ENCODE results near the gene SERPINE2. TPM values are rescaled to one million over a fixed set of nuclear protein-coding genes. Genes with fewer than 3 reads are reported as not detected.

SERPINE2 gene
- total RNA-seq, 1 experiment from 2014 or later: 3.8 TPM

GRCh38 chr2:223976635-223977226 lies 62.4 kb downstream of the SERPINE2 start:
- Histone ChIP-seq H3K27me3 (replicated peaks; ENCODE audit: control insufficient read depth, insufficient read depth, low read length) (no peaks in the 10 kb centered on the region), H3K4me1 (no peaks in the 10 kb centered on the region), H3K4me3 (ENCODE audit: low read depth, low read length) (no peak overlapping the region), H3K9me3 (no peaks in the 10 kb centered on the region), H3K36me3 (ENCODE audit: control insufficient read depth, insufficient read depth, low read length) (no peaks in the 10 kb centered on the region)
- ChIA-PET POLR2A (no interaction called here), CTCF (no interaction called here)
- Mint-ChIP-seq H3K9me3 (ENCODE audit: unreplicated experiment) (no peaks in the 10 kb centered on the region), H3K4me3 (ENCODE audit: unreplicated experiment) (no peak overlapping the region), H3K36me3 (ENCODE audit: insufficient read depth, unreplicated experiment) (no peaks in the 10 kb centered on the region), H3K4me1 (ENCODE audit: low read depth, unreplicated experiment) (no peaks in the 10 kb centered on the region), H3K27me3 (ENCODE audit: insufficient read depth, unreplicated experiment) (no peaks in the 10 kb centered on the region), H3K27ac (ENCODE audit: unreplicated experiment) (no peak overlapping the region)
- no TSS peak for BruUV-seq (replicated peaks)
- DNase-seq: no peak
- intact Hi-C loops (cut with micrococcal nuclease; ENCODE audit: unreplicated experiment): no loop called here
- TF ChIP-seq CTCF (IDR thresholded peaks at IDR 0.05; ENCODE audit: insufficient read depth in 1 of 2, low read depth in 1 of 2, low read length in 1 of 2, severe bottlenecking in 1 of 2, unreplicated experiment in 1 of 2): no peak

GRCh38 chr2:223973606-223974005 lies 65.5 kb downstream of the SERPINE2 start:
- ChIA-PET POLR2A (no interaction called here), CTCF (no interaction called here)
- no peak overlapping the region for H3K27ac Mint-ChIP-seq (ENCODE audit: unreplicated experiment)
- no peak for DNase-seq
- H3K36me3 ChIP-seq (ENCODE audit: control insufficient read depth, insufficient read depth, low read length): no peaks in the 10 kb centered on the region
- intact Hi-C loops (cut with micrococcal nuclease; ENCODE audit: unreplicated experiment): no loop called here
- no TSS peak for BruUV-seq (replicated peaks)
- H3K4me1 Mint-ChIP-seq (ENCODE audit: low read depth, unreplicated experiment): no peaks in the 10 kb centered on the region
- H3K9me3 Mint-ChIP-seq (ENCODE audit: unreplicated experiment): no peaks in the 10 kb centered on the region
- H3K4me3 Mint-ChIP-seq (ENCODE audit: unreplicated experiment): no peak overlapping the region
- no peak for TF ChIP-seq CTCF (IDR thresholded peaks at IDR 0.05; ENCODE audit: insufficient read depth in 1 of 2, low read depth in 1 of 2, low read length in 1 of 2, severe bottlenecking in 1 of 2, unreplicated experiment in 1 of 2)
- H3K4me1 ChIP-seq: no peaks in the 10 kb centered on the region
- no peaks in the 10 kb centered on the region for H3K27me3 ChIP-seq (replicated peaks; ENCODE audit: control insufficient read depth, insufficient read depth, low read length)
- no peaks in the 10 kb centered on the region for H3K9me3 ChIP-seq
- H3K36me3 Mint-ChIP-seq (ENCODE audit: insufficient read depth, unreplicated experiment): peaks cover 3% of the 10 kb centered on the region
- H3K27me3 Mint-ChIP-seq (ENCODE audit: insufficient read depth, unreplicated experiment): no peaks in the 10 kb centered on the region
- H3K4me3 ChIP-seq (ENCODE audit: low read depth, low read length): no peak overlapping the region

DNA sequence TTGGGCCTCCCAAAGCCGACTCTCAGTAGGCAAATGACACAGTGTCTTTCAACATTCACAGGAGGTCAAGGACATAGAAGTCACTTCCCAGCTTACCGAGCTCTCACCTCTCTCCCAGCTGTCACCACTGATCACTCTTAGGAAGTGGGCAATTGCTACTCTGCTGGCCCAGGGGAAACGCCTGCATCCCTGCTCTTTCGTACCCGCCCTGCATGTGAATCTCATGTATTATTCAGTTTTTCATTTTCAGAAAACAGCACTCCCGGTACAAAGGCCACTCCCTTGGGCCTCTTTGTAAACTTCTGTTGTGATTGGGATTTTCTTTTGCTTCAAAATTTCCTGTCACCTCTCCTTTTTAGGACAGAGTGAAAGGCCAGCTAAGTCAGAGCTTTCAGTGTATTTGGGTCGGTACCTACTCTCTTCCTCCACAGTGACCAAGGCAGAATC lies 66.4 kb downstream of the SERPINE2 start:
- POLR2A ChIA-PET: no interaction called here
- no peaks in the 10 kb centered on the region for H3K9me3 Mint-ChIP-seq (ENCODE audit: unreplicated experiment)
- no TSS peak for BruUV-seq (replicated peaks)
- H3K9me3 ChIP-seq: no peaks in the 10 kb centered on the region
- CTCF ChIA-PET: interaction anchor here (0.8 kb wide), 1 partner anchor 17 kb away, joined by 3 read pairs; no protein-coding TSS in a partner anchor
- H3K4me1 Mint-ChIP-seq (ENCODE audit: low read depth, unreplicated experiment): no peaks in the 10 kb centered on the region
- intact Hi-C loops (cut with micrococcal nuclease; ENCODE audit: unreplicated experiment): no loop called here
- H3K36me3 ChIP-seq (ENCODE audit: control insufficient read depth, insufficient read depth, low read length): no peaks in the 10 kb centered on the region
- no peak for DNase-seq
- H3K27me3 Mint-ChIP-seq (ENCODE audit: insufficient read depth, unreplicated experiment): no peaks in the 10 kb centered on the region
- no peak overlapping the region for H3K4me3 ChIP-seq (ENCODE audit: low read depth, low read length)
- no peak for TF ChIP-seq CTCF (IDR thresholded peaks at IDR 0.05; ENCODE audit: insufficient read depth in 1 of 2, low read depth in 1 of 2, low read length in 1 of 2, severe bottlenecking in 1 of 2, unreplicated experiment in 1 of 2)
- no peaks in the 10 kb centered on the region for H3K4me1 ChIP-seq
- no peaks in the 10 kb centered on the region for H3K27me3 ChIP-seq (replicated peaks; ENCODE audit: control insufficient read depth, insufficient read depth, low read length)
- peaks cover 11% of the 10 kb centered on the region for H3K36me3 Mint-ChIP-seq (ENCODE audit: insufficient read depth, unreplicated experiment)
- no peak overlapping the region for H3K27ac Mint-ChIP-seq (ENCODE audit: unreplicated experiment)
- no peak overlapping the region for H3K4me3 Mint-ChIP-seq (ENCODE audit: unreplicated experiment)
